SK-N-SH treated with all-trans-retinoic acid at 6 μM for 48 hours (cell line): ENCODE data around the gene ERI3.

ENCODE experiments used
- ATAC-seq: fragments of 200-7000 bp; cut with Tn5 transposase; 3 replicates; pipeline ENCODE4 v1.9.1; 2020; ENCODE audit warnings: mild to moderate bottlenecking, moderate library complexity
- ARNTL ChIP-seq: fragments of 450-650 bp; formaldehyde crosslinking; IDR thresholded peaks from 2 replicates; pipeline ENCODE4 v1.5.0; 2020; ENCODE audit warnings: low read depth, mild to moderate bottlenecking, moderate library complexity, borderline replicate concordance
- BACH2 ChIP-seq: fragments of 250-450 bp; sonication (Bioruptor Pico); IDR thresholded peaks from 2 replicates; pipeline ENCODE4 v1.9.0; 2021; ENCODE audit warnings: mild to moderate bottlenecking, borderline replicate concordance
- CREB5 ChIP-seq: fragments of 250-450 bp; sonication (Bioruptor Pico); IDR thresholded peaks from 2 replicates; pipeline ENCODE4 v1.5.1; 2020; ENCODE audit warnings: low read depth, mild to moderate bottlenecking, moderate library complexity
- CSDC2 ChIP-seq: fragments of 250-450 bp; sonication (Bioruptor Pico); IDR thresholded peaks from 2 replicates; pipeline ENCODE4 v1.5.0; 2020; ENCODE audit warnings: mild to moderate bottlenecking, moderate library complexity
- CSRNP3 ChIP-seq: fragments of 250-450 bp; sonication (Bioruptor Pico); IDR thresholded peaks from 2 replicates; pipeline ENCODE4 v1.5.1; 2021; ENCODE audit warnings: mild to moderate bottlenecking, moderate library complexity
- GLIS3 ChIP-seq: fragments of 250-450 bp; sonication (Bioruptor Pico); IDR thresholded peaks from 2 replicates; pipeline ENCODE4 v1.5.0; 2020; ENCODE audit warnings: mild to moderate bottlenecking, moderate library complexity
- ISL1 ChIP-seq: fragments of 250-450 bp; sonication (Bioruptor Pico); IDR thresholded peaks from 2 replicates; pipeline ENCODE4 v2.1.2; 2022; ENCODE audit warnings: mild to moderate bottlenecking, moderate library complexity
- OSR1 ChIP-seq: fragments of 250-450 bp; sonication (Bioruptor Pico); IDR thresholded peaks from 2 replicates; pipeline ENCODE4 v1.8.0; 2022; ENCODE audit warnings: moderate library complexity, mild to moderate bottlenecking, inconsistent platforms
- PATZ1 ChIP-seq: fragments of 250-450 bp; sonication (Bioruptor Pico); IDR thresholded peaks from 2 replicates; pipeline ENCODE4 v1.8.0; 2020; ENCODE audit warnings: mild to moderate bottlenecking, moderate library complexity, borderline replicate concordance
- POU6F1 ChIP-seq: fragments of 250-450 bp; sonication (Bioruptor Pico); IDR thresholded peaks from 2 replicates; pipeline ENCODE4 v1.8.0; 2021; ENCODE audit warnings: low read depth, mild to moderate bottlenecking, moderate library complexity, borderline replicate concordance
- RARB ChIP-seq: fragments of 250-450 bp; sonication (Bioruptor Pico); IDR thresholded peaks from 2 replicates; pipeline ENCODE4 v1.8.0; 2021; ENCODE audit warnings: mild to moderate bottlenecking, moderate library complexity
- SNAI2 ChIP-seq: fragments of 250-450 bp; sonication (Bioruptor Pico); IDR thresholded peaks from 2 replicates; pipeline ENCODE4 v1.5.0; 2020; ENCODE audit warnings: mild to moderate bottlenecking, moderate library complexity
- TOX ChIP-seq: fragments of 250-450 bp; sonication (Bioruptor Pico); IDR thresholded peaks from 2 replicates; pipeline ENCODE4 v1.8.0; 2021; ENCODE audit warnings: mild to moderate bottlenecking, moderate library complexity, borderline replicate concordance
- TSHZ2 ChIP-seq: fragments of 250-450 bp; sonication (Bioruptor Pico); IDR thresholded peaks from 2 replicates; pipeline ENCODE4 v1.5.0; 2020; ENCODE audit warnings: mild to moderate bottlenecking, moderate library complexity
- ZFP3 ChIP-seq: fragments of 250-450 bp; sonication (Bioruptor Pico); IDR thresholded peaks from 2 replicates; pipeline ENCODE4 v1.5.0; 2020; ENCODE audit warnings: mild to moderate bottlenecking, moderate library complexity
- ZFP30 ChIP-seq: fragments of 450-650 bp; formaldehyde crosslinking; IDR thresholded peaks from 2 replicates; pipeline ENCODE4 v1.5.0; 2022; ENCODE audit warnings: mild to moderate bottlenecking, moderate library complexity
- ZNF565 ChIP-seq: fragments of 450-650 bp; formaldehyde crosslinking; conservative IDR thresholded peaks from 2 replicates; pipeline ENCODE4 v1.5.0; 2020; ENCODE audit warnings: low read depth, mild to moderate bottlenecking, moderate library complexity
- ZNF70 ChIP-seq: fragments of 450-650 bp; formaldehyde crosslinking; IDR thresholded peaks from 2 replicates; pipeline ENCODE4 v1.5.0; 2020; ENCODE audit warnings: mild to moderate bottlenecking, moderate library complexity
- ZNF8 ChIP-seq: fragments of 450-650 bp; formaldehyde crosslinking; IDR thresholded peaks from 2 replicates; pipeline ENCODE4 v1.5.0; 2020; ENCODE audit warnings: mild to moderate bottlenecking, moderate library complexity

Gene ERI3

GRCh38 chr1:44354268-44354839, 703 bp downstream of the ERI3 start (continued):
- TF ChIP-seq SNAI2 (CRISPR knock-in tag) (no peak), GLIS3 (CRISPR knock-in tag) (no peak), ZFP3 (CRISPR knock-in tag) (no peak), CSDC2 (CRISPR knock-in tag) (no peak), TOX (CRISPR knock-in tag) (no peak), ZNF70 (CRISPR knock-in tag) (no peak)

- TF ChIP-seq PATZ1 (CRISPR knock-in tag) = no peak
- no peak for ATAC-seq
Observed at GRCh38 chr1:44353604-44354003, 1.5 kb downstream of the ERI3 start.

- TF ChIP-seq CREB5 (CRISPR knock-in tag) (no peak), TSHZ2 (no peak), ARNTL (no peak), GLIS3 (CRISPR knock-in tag) (no peak), PATZ1 (CRISPR knock-in tag) (no peak), ZNF8 (no peak), CSDC2 (CRISPR knock-in tag) (no peak), ZNF565 (CRISPR knock-in tag) (no peak), ZFP30 (CRISPR knock-in tag) (no peak), BACH2 (CRISPR knock-in tag) (no peak), ZNF70 (CRISPR knock-in tag) (no peak), OSR1 (CRISPR knock-in tag) (no peak), SNAI2 (CRISPR knock-in tag) (no peak), ZFP3 (CRISPR knock-in tag) (no peak), POU6F1 (CRISPR knock-in tag) (no peak), CSRNP3 (no peak), RARB (no peak), ISL1 (CRISPR knock-in tag) (no peak)
- ATAC-seq = no peak
Observed at GRCh38 chr1:44351289-44351688, 3.8 kb downstream of the ERI3 start.
